GM15510 (cell line): ENCODE data around the gene MYOM3.

ENCODE experiments used
- POLR2A ChIP-seq: IDR thresholded peaks from 3 replicates; pipeline ENCODE4 v1.6.1; 2011; ENCODE audit warnings: borderline replicate concordance; ENCODE audit not compliant: insufficient read length; ENCODE audit errors: extremely low read depth

MYOM3 gene

GRCh38 chr1:24018611-24019580 is 93.0 kb downstream of the MYOM3 start:
- TF ChIP-seq POLR2A: no peak

GRCh38 chr1:24015221-24016210 is 96.4 kb downstream of the MYOM3 start:
- TF ChIP-seq POLR2A: no peak

- no peak for TF ChIP-seq POLR2A
Measured at GRCh38 chr1:24010650-24011049, 101.3 kb downstream of the MYOM3 start.

GRCh38 chr1:24009406-24009805 is 102.5 kb downstream of the MYOM3 start:
- TF ChIP-seq POLR2A: no peak

GRCh38 chr1:24007079-24007478 is 104.9 kb downstream of the MYOM3 start:
- TF ChIP-seq POLR2A: no peak
